Endothelial cell of umbilical vein (primary cell): ENCODE measurements around the gene C20orf141. TPM values are rescaled to one million over a fixed set of nuclear protein-coding genes. Genes with fewer than 3 reads are reported as not detected.

Experiments
- BruUV-seq: library from RNA; stranded (reverse); fragments of 400-500 nt; replicated peaks from 2 replicates; lab custom pipeline; 2021; lab: Mats Ljungman, UMichigan
- CTCF ChIA-PET: fragments of 300-600, 350-600 bp; sonication (Branson Sonifier 250); formaldehyde crosslinking; loops from one replicate; lab custom pipeline; 2021; ENCODE audit warnings: antibody characterized with exemption, inconsistent platforms; lab: Charles Lee
- POLR2A ChIA-PET: fragments of 300-600, 350-600 bp; sonication (Branson Sonifier 250); formaldehyde crosslinking; loops from one replicate; lab custom pipeline; 2021; ENCODE audit warnings: antibody characterized with exemption, inconsistent platforms; lab: Charles Lee
- DNase-seq: peaks from one replicate; pipeline ENCODE4 v3.0.0-alpha.2; 2011; ENCODE audit warnings: low read depth, low spot score
- FAIRE-seq: peaks from 2 replicates; lab custom pipeline; 2011; peaks lifted over from hg19 to GRCh38; lab: Jason Lieb, UNC
- H2AFZ ChIP-seq: 2 replicates; pipeline ENCODE4 v1.6.0; 2012; ENCODE audit warnings: low read depth, low read length, control low read depth, inconsistent platforms
- H3K27ac ChIP-seq: 2 replicates; pipeline ENCODE4 v1.5.1; 2011; ENCODE audit warnings: low read depth, mild to moderate bottlenecking, control low read depth, low read length, moderate library complexity; ENCODE audit not compliant: insufficient read depth
- H3K27me3 ChIP-seq, 2 experiments: 2 replicates each; pipeline versions ENCODE4 v1.6.0 to v1.6.1; 2011; ENCODE audit warnings: low read length in 2 of 2, mixed read lengths in 1 of 2; ENCODE audit not compliant: control insufficient read depth in 2 of 2, insufficient read depth in 2 of 2
- H3K36me3 ChIP-seq, 2 experiments: 2 replicates in 1 of 2; 3 replicates in 1 of 2; pipeline ENCODE4 v1.5.1; 2011; ENCODE audit warnings: low read length in 2 of 2, mild to moderate bottlenecking in 1 of 2, moderate library complexity in 1 of 2; ENCODE audit not compliant: control insufficient read depth in 2 of 2, insufficient read depth in 2 of 2; ENCODE audit errors: extremely low read depth in 1 of 2
- H3K4me1 ChIP-seq: 3 replicates; pipeline ENCODE4 v1.5.1; 2011; ENCODE audit warnings: mild to moderate bottlenecking, low read length; ENCODE audit not compliant: control insufficient read depth, insufficient read depth; ENCODE audit errors: extremely low read depth
- H3K4me2 ChIP-seq: 2 replicates; pipeline ENCODE4 v1.6.1; 2011; ENCODE audit warnings: low read length, control low read depth, mixed read lengths; ENCODE audit not compliant: insufficient read depth
- H3K4me3 ChIP-seq, 3 experiments: fragments of 200-600 bp in 1 of 3; sonication (generic), shearing (Covaris generic) in 1 of 3; replicated peaks in 1 of 3; 2 replicates each; pipeline ENCODE4 v1.5.1; 2011 to 2016; ENCODE audit warnings: control low read depth in 3 of 3, low read length in 3 of 3, mild to moderate bottlenecking in 2 of 3, inconsistent platforms in 1 of 3, low read depth in 1 of 3, moderate library complexity in 1 of 3; ENCODE audit not compliant: insufficient read depth in 1 of 3
- H3K79me2 ChIP-seq: 2 replicates; pipeline ENCODE4 v1.6.0; 2012; ENCODE audit warnings: low read length, inconsistent platforms; ENCODE audit not compliant: control insufficient read depth, insufficient read depth
- H3K9ac ChIP-seq: replicated peaks from 2 replicates; pipeline ENCODE3; 2011; ENCODE audit warnings: low read length, control low read depth; ENCODE audit not compliant: insufficient read depth; ENCODE audit errors: extremely low read depth
- H3K9me1 ChIP-seq: replicated peaks from 3 replicates; pipeline ENCODE4 v1.6.0; 2011; ENCODE audit warnings: mild to moderate bottlenecking, low read length; ENCODE audit not compliant: control insufficient read depth, insufficient read depth; ENCODE audit errors: extremely low read depth
- H3K9me3 ChIP-seq: replicated peaks from 2 replicates; pipeline ENCODE4 v1.5.1; 2012; ENCODE audit warnings: low read length, inconsistent platforms; ENCODE audit not compliant: control insufficient read depth, insufficient read depth
- H4K20me1 ChIP-seq: replicated peaks from 2 replicates; pipeline ENCODE3; 2011; ENCODE audit warnings: mild to moderate bottlenecking, low read length; ENCODE audit not compliant: control insufficient read depth, insufficient read depth; ENCODE audit errors: extremely low read depth
- EZH2 ChIP-seq: IDR thresholded peaks from 2 replicates; pipeline ENCODE4 v1.6.1; 2012; ENCODE audit warnings: borderline replicate concordance, low read depth, mild to moderate bottlenecking, moderate library complexity, low read length, inconsistent platforms; ENCODE audit not compliant: severe bottlenecking
- FOS ChIP-seq: IDR thresholded peaks from 2 replicates; pipeline ENCODE4 v1.6.1; 2011; ENCODE audit warnings: mild to moderate bottlenecking, low read length, moderate library complexity, borderline replicate concordance; ENCODE audit not compliant: insufficient read depth
- POLR2A ChIP-seq: IDR thresholded peaks from 2 replicates; pipeline ENCODE4 v1.6.1; 2012; ENCODE audit warnings: low read depth, mild to moderate bottlenecking, control low read depth, low read length
- dilution Hi-C: fragments of 300-500 bp; cut with MboI; formaldehyde crosslinking; loops from one replicate; pipeline ENCODE4 v1.15.0; 2019; ENCODE audit warnings: low sequenced_read_pairs; ENCODE audit not compliant: extremely low pct_ligation_motif_present
- intact Hi-C: fragments of 100-400 bp; cut with micrococcal nuclease; formaldehyde crosslinking; loops from one replicate; pipeline ENCODE4 v1.10.0; 2022
- polyA plus RNA-seq, 4 experiments: library from polyadenylated mRNA; depleted of rRNA in 3 of 4; stranded (reverse) in 3 of 4; unstranded in 1 of 4; fragments of >200 nt; gene quantifications; 2 replicates each; pipeline versions ENCODE4 v1.2.1 to v1.2.3, GENCODE V29; 2011 to 2012; ENCODE audit warnings: missing spikeins in 1 of 4
- total RNA-seq: library from RNA; stranded (reverse); gene quantifications from 2 replicates; pipeline ENCODE4 v1.2.3, GENCODE V29; 2021

The C20orf141 gene
- total and polyA plus RNA-seq, 2 donors (not counting 3 experiments of a cell fraction or from before 2014, with no cell fraction given): not detected

- BruUV-seq: no TSS peak
- H3K9me1 ChIP-seq: no peaks in the 10 kb centered on the region
- DNase-seq: no peak
- POLR2A ChIA-PET: no interaction called here
- intact Hi-C loops: no loop called here
- CTCF ChIA-PET: interaction anchor here (2.3 kb wide), 1 partner anchor 85 kb away, joined by 5 read pairs; no protein-coding TSS in a partner anchor
- H2AFZ ChIP-seq: no peak overlapping the region
- H3K36me3 ChIP-seq: peaks cover 0 to 2% of the 10 kb centered on the region in 2 experiments
- H3K9ac ChIP-seq: no peak overlapping the region
- H3K4me3 ChIP-seq: no peak overlapping the region
- no peaks in the 10 kb centered on the region for H3K27me3 ChIP-seq
- FAIRE-seq: no peak
- dilution Hi-C loops: no loop called here
- H3K4me1 ChIP-seq: peaks cover 4% of the 10 kb centered on the region
- no peaks in the 10 kb centered on the region for H3K9me3 ChIP-seq
- peak; percentile 36 for TF ChIP-seq FOS
- no peak for TF ChIP-seq POLR2A
- no peaks in the 10 kb centered on the region for H4K20me1 ChIP-seq
- peaks cover 3% of the 10 kb centered on the region for H3K79me2 ChIP-seq
- H3K4me2 ChIP-seq: no peak overlapping the region
- no peak overlapping the region for H3K27ac ChIP-seq
These were observed 22.6 kb downstream of the C20orf141 start for GRCh38 chr20:2837221-2837960.

- Histone ChIP-seq H3K9me1 (no peaks in the 10 kb centered on the region), H3K9me3 (no peaks in the 10 kb centered on the region), H3K4me2 (no peak overlapping the region), H4K20me1 (no peaks in the 10 kb centered on the region), H3K4me3 (no peak overlapping the region), H3K79me2 (peaks cover 3% of the 10 kb centered on the region), H3K36me3 (peaks cover 0 to 2% of the 10 kb centered on the region in 2 experiments), H3K27me3 (no peaks in the 10 kb centered on the region), H3K9ac (no peak overlapping the region), H2AFZ (no peak overlapping the region), H3K27ac (no peak overlapping the region), H3K4me1 (peaks cover 4% of the 10 kb centered on the region)
- TF ChIP-seq POLR2A: no peak
- TF ChIP-seq EZH2: no peak
- POLR2A ChIA-PET: interaction anchor here (0.6 kb wide), 1 partner anchor 34 kb away, joined by 4 read pairs; no protein-coding TSS in a partner anchor
- no TSS peak for BruUV-seq
- FAIRE-seq: no peak
- DNase-seq: no peak
- CTCF ChIA-PET: interaction anchor here (1.3 to 2.3 kb wide), 2 partner anchors 9 to 85 kb away, joined by 4 to 5 read pairs; no protein-coding TSS in a partner anchor
- dilution Hi-C loops (no loop called here), intact Hi-C loops (no loop called here)
These were observed 23.5 kb downstream of the C20orf141 start for GRCh38 chr20:2838170-2838797.
